HCEC 1CT (cell line): ENCODE results near the gene SCYL2.
"Not testable (repeated sequence)": the region's sequence is repeated elsewhere in the genome, so short reads cannot be mapped to it uniquely, and the experiment has no call there.

ENCODE experiments used
- DNase-seq: peaks from one replicate; pipeline ENCODE4 v3.0.0-alpha.2; 2017

Gene SCYL2

GRCh38 chr12:100266835-100267602, at the start of gene SCYL2, which contains the start of gene DEPDC4:
Gene SCYL2 (plus strand): TSS chr12:100267177. CDS start chr12:100282971, 15,794 bp downstream.
Gene DEPDC4 (minus strand): TSS chr12:100267079. CDS start chr12:100267076, 3 bp downstream.
- peak; percentile 97 for DNase-seq

- no peak for DNase-seq
These were observed 47.5 kb upstream of the SCYL2 start for GRCh38 chr12:100219328-100220109.

- DNase-seq = no peak
These were observed 45.5 kb upstream of the SCYL2 start for GRCh38 chr12:100221523-100221922.

- DNase-seq = not testable (repeated sequence)
These were observed 44.8 kb upstream of the SCYL2 start for GRCh38 chr12:100222173-100222572.

GRCh38 chr12:100225491-100225890, 41.5 kb upstream of the SCYL2 start:
- DNase-seq = no peak

- peak; percentile 34 for DNase-seq
These were observed 37.8 kb upstream of the SCYL2 start for GRCh38 chr12:100229036-100229635.

GRCh38 chr12:100229876-100230275, 37.1 kb upstream of the SCYL2 start:
- DNase-seq = no peak

- not testable (repeated sequence) for DNase-seq
These were observed 35.1 kb upstream of the SCYL2 start for GRCh38 chr12:100231873-100232272.

GRCh38 chr12:100234166-100234565, 32.8 kb upstream of the SCYL2 start:
- peak; percentile 86 for DNase-seq

- peak; percentile 73 for DNase-seq
These were observed 32.2 kb upstream of the SCYL2 start for GRCh38 chr12:100234591-100235304.

GRCh38 chr12:100238801-100239200, 28.2 kb upstream of the SCYL2 start:
- no peak for DNase-seq

- no peak for DNase-seq
These were observed 27.4 kb upstream of the SCYL2 start for GRCh38 chr12:100239589-100239988.

GRCh38 chr12:100243137-100243536, 23.8 kb upstream of the SCYL2 start:
- no peak for DNase-seq

GRCh38 chr12:100247765-100248164, 19.2 kb upstream of the SCYL2 start:
- DNase-seq = no peak

- DNase-seq = peak; percentile 45
These were observed 18.1 kb upstream of the SCYL2 start for GRCh38 chr12:100248886-100249285.

GRCh38 chr12:100249941-100250340, 17.0 kb upstream of the SCYL2 start:
- DNase-seq = no peak

GRCh38 chr12:100251917-100252316, 15.1 kb upstream of the SCYL2 start:
- no peak for DNase-seq

GRCh38 chr12:100253437-100253836, 13.5 kb upstream of the SCYL2 start:
- DNase-seq = no peak

GRCh38 chr12:100254876-100255275, 12.1 kb upstream of the SCYL2 start:
- peak; percentile 47 for DNase-seq

GRCh38 chr12:100258127-100258526, 8.8 kb upstream of the SCYL2 start:
- DNase-seq = no peak

- DNase-seq = no peak
These were observed 3.8 kb upstream of the SCYL2 start for GRCh38 chr12:100263131-100263530.

GRCh38 chr12:100265107-100265506, 1.9 kb upstream of the SCYL2 start:
- not testable (repeated sequence) for DNase-seq
